Activated T-cell treated with anti-CD3 and anti-CD28 coated beads for 48 hours (primary cell): ENCODE data around the gene PAQR4.

ENCODE experiments used
- DNase-seq: peaks from one replicate; pipeline ENCODE4 v3.0.0-alpha.2; 2020; ENCODE audit warnings: low read depth

Gene PAQR4

DNA sequence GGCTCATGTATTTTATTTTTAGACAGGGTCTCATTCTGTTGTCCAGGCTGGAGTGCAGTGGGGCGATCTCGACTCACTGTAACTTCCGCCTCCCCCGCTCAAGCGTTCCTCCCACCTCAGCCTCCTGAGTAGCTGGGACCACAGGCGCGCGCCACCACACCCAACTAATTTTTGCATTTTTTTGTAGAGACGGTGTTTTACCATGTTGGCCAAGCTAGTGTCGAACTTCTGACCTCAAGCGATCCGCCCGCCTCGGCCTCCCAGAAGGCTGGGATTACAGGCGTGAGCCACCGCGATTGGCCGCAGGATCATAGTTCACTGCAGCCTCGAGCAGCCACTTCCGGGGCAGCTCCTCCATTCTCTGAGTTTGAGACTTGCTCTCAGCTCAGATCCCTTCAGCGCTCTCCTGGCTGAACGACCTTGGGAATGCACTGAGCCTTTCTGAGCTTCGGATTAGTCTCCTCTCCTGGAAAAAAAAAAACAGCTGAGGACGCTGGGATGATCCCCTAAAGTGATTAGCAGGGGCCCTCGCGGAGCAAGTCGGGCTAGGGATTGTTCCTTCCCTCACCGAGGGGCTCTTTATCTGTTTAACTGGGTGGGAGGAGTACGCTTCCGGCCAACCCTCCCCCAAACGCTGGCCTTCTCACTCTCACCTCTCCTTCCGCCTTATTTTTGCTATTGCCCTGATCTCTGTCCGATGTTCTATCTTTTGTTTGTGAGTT lies 12.2 kb downstream of the PAQR4 start:
- no peak for DNase-seq

DNA sequence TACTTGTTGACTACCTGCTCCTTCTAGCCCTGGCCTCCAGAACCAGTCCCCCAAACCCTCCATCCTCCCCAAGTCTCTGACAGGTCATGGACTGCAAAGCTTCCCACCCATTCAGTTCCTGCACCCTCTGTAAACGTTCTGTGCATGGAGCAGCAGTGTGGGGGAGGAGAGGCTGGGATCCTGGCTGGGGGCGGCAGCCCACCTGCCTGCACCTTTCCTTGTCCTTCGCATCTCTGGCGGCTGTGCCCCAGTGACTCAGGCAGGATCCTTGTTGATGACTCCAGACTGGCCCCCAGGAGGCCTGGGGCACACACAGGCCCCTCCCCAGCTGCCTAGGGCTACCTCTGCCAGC lies 12.7 kb downstream of the PAQR4 start:
- DNase-seq: no peak

DNA sequence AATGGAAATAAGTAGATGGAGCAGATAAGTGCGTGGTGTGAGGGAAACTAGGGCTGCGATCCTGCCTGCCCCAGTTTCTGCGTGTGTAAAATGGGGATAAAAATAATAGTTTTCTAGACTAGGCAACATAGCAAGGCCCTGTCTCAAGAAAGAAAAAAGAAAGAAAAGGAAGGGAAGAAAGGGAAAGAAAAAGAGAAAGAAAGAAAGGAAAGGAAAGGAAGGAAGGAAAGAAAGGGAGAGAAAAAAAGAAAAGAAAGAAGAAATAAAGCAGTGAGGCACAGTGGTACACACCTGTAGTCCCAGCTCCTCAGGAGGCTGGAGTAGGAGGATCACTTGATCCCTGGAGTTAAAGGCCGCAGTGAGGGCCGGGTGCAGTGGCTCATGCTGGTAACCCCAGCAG lies 13.3 kb downstream of the PAQR4 start:
- DNase-seq: no peak

DNA sequence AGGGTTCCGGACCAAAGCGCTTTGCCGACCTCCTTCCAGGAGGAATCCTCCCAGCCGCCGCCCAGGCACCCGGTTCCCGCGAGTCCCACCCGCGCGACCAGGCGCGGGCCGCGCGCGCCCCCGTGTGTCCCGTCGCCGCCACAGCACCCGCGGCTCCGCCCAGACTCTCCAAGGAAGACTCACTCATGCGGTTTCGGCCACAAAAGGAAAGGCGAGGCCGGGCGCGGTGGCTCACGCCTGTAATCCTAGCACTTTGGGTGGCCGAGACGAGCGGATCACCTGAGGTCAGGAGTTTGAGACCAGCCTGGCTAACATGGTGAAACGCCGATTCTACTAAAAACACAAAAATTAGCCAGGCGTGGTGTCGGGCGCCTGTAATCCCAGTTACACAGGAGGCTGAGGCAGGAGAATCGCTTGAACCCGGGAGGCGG lies 14.6 kb downstream of the PAQR4 start:
- peak; percentile 87 for DNase-seq

DNA sequence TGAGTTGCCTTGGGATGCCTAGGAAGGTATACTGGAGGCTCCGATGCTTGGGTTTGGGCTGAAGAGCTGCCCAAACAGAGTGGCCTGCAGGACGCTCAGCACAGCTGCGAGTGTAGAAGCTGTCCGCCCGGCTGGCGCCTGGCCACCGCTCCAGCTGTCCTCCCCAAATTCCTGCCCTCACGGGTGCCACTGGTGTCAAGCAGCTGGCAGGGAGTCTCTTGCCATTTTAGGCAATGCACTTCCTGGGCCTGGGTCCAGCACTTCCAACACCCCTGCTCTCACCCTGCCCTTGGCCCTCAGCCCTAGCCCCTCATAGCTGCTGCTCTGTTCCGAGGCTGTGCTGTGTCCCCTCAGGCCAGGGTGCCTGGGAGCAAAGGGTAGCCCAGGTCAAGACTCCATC lies 16.3 kb downstream of the PAQR4 start:
- no peak for DNase-seq

DNA sequence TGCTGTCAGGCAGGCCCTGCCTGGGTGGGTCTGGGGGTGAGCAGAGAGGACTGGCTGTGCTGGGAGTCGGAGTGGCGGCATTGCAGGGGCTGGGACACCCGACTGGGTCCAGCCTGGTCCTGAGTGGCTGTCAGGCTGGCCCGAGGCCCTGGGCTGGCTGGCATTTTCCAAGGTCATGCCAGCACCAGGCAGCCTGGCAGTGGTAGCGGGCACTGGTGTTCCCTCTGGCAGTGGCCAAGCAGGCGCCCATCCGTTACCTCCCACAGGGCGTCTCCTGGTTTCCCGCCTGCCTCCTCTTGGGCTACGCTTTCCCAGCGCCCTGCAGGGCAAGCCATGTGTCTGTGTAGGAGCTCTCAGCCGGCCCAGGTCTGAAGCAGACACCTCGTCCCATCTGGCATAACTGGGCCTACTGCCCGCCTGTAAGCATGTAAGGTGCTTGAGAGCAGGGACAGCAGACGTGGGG lies 16.8 kb downstream of the PAQR4 start:
- no peak for DNase-seq

DNA sequence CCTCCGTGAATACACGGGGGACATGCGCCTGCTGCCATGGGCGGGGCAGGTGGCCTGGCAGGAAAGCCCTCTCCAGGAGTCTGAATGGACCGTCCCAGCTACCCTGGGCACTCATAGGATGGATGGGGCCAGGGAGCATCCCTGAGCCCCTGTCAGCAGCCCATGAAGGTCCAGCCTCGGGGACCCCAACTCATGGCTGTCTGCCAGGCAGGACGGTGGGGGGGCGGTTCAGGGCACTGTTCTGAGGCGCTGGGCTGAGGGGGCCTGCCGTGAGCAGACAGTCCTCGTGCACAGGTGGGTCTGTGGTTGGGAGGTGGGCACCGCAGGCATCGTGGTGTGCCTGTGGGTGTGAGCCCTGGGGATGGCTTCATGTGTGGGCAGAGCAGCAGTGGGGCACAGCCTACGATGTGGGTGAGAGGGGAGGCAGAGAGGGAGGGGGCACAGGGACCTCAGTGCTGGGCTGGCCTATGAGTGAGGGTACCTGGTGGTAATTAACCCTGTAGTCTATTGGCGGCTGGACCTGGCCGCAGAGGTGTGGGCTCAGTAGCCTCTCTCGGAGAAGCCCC lies 17.6 kb downstream of the PAQR4 start:
- DNase-seq: no peak

DNA sequence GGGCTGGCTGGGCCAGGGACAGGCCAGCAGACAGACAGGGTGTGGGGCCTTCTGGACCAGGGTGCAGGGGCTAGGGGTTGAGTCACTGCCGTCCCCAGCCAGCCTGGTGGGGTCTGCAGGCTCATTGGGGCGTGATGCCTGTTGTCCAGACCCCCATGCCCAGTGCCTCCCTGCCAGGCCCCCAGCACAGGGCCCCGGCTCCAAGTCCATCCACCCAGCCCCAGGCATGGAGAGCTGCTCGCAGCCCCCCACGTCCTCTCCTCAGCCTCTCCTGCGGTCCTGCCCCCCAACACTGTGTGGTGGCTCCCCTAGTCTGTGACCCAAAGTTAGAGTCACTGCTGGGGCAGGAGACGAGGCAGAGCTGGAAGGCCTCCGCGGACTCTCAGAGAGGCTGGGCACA lies 18.1 kb downstream of the PAQR4 start:
- no peak for DNase-seq

DNA sequence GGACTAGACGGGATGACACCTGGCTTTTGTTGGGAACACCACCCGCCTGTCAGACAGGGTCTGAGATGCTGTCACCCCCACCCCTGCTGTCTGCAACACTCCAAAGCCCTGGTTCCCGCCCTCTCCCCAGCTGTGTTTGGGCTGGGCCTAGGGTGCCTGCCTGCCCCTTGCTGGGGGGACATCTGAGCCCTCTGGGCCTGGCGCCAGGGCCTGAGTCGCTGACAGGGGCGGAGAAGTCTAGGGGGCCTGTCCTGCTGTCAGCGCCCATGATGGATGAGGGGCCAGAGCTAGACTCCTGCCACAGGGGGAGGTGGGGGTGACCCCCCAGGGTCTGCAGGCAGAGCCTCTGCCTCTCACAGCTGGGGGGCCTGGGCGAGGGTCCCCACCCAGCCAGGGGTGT lies 18.7 kb downstream of the PAQR4 start:
- DNase-seq: no peak

DNA sequence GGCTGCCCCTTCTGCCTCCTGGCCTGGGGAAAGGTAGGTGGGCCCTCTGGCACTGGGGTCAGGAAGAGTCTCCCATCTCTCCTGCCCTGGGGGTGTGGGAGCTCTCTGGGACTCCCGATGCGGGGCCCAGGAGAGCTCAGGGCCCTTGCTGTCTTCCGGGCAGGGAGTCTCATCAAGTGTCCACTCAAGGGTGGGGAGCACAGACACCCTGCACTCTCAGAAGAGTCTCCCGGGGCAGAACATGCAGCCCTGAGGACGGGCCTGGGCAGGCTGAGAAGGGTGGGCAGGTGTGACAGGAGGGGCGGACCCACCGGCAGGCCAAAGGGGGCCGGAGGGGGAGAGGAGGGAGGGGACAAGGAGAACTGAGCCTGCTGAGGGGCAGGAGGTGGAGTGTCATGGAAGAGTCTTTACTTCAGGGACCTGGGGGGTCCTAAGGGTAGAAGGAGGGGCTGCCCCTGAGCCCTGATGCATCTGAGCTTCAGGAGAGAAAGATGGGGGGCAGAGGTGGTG lies 19.5 kb downstream of the PAQR4 start:
- no peak for DNase-seq

DNA sequence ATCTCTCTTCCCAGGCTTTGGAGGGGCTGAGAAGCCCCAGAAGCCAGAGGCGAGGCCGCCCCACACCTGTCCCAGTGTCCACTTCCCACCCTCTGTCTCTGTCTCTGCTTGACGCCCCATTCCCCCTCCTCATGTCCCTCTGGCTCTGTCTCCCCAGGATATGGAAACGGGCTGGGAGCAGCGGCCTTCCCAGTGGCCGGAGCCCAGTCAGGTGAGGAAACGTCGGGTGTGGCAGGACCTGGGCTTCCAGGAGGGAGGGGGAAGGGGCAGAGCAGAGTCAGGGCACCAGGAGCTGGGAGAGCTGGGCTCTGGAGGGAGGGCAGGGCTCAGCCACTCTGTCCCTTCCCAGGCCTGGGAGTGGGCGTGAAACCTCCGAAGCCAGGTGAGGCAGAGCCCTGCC lies 21.7 kb downstream of the PAQR4 start:
- no peak for DNase-seq

DNA sequence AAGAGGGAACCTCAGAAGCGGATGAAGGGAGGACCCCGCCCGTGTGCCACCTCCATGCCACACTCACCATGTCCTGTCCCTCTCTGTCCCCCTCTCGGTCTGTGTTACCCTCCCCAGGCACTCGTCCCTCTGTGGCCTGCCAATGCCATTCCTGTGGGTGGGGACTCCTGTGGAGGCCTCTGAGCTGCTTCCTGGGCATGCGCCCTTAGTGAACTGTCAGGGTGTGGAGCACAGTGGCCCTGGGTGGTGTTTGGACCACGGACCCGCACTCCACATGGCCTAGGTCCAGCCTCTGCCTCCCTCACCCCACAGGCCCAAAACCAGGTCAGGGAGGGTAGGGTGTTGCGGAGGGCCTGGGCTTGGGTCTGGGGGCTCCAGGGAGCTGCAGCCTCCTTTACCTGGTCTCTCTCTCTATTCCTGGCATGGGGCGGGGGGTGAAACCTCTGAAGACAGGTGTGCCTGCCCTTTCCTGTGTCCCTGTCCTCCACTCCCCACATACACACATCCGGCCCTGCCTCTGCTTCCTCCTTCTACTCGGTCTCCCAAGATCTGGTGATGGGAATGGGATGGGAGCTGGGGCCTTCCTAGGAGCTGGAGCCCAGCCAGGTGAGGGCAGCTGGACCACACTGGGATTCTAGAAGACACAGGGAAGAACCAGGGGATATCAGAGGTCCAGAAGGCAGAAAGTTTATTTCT lies 22.6 kb downstream of the PAQR4 start:
- DNase-seq: no peak

DNA sequence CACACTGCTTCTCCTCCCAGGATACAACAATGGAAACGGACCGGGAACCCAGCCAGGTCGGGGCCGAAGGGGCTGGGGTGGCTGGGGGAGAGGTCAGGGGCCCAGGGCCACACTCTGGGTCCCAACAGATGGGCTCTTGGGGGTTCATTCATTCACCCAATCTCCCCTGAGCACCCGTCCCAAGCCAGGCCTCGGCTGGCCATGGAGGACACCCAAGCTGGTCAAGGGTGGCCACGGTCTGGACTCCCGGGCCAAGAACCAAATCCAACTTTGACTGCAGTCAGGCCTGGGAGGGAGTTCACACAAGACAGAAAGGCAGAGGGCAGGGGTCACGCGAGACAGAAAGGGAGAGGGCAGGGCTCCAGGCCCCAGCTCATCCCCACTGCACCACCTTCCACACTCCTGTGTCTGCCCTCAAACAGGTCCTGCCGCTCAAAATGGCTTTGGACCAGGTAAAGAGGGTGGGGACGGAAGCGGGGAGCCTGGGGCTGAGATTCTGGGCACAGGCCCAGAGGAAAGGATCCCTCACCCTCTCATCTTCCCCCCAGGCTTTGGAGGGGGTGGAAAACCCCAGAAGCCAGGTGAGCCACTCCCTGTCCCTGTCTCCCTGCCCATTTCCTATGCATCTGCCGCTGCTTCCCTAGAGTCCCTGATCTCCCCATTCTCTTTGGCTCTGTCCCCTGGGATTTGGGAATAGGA lies 23.4 kb downstream of the PAQR4 start:
- no peak for DNase-seq

DNA sequence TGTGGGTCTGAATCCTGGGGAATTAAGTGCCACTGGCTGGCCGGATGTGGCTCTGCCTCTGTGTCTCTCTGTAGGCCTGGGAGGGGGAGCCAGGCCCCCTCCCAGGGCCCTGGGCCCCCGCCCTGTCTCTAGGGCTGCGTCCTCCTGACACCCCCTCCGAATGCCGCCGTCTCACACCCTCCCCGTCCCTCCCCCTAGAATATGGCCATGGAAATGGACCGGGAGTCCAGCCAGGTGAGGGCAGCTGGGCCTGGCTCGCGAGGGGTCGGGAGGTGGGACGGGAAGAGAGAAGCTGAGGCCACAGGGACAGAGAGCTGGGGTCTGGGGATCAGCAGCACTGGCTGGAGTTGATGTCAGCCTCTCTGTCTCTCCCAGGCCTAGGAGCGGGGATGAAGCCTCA lies 27.1 kb downstream of the PAQR4 start:
- DNase-seq: no peak

DNA sequence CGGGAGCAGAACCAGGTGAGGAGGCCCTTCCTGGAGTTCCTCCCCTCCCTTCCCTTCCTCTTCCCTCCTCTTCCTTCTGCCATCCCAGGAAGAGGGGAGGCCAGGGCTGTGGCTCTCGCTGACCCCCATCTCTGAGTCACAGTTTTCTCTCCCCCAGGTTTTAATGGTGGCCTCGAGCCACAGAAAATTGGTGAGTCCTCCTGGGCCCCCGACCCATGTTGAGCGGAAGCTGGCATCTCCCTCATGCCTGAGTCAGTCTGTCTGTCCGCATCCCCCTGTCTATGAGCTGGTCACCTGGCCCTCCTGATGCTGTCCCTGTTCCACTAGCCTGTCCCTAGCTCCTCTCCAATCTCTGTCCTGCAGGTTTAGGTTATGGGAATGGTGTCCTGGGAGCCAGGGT lies 30.8 kb downstream of the PAQR4 start:
- DNase-seq: no peak

DNA sequence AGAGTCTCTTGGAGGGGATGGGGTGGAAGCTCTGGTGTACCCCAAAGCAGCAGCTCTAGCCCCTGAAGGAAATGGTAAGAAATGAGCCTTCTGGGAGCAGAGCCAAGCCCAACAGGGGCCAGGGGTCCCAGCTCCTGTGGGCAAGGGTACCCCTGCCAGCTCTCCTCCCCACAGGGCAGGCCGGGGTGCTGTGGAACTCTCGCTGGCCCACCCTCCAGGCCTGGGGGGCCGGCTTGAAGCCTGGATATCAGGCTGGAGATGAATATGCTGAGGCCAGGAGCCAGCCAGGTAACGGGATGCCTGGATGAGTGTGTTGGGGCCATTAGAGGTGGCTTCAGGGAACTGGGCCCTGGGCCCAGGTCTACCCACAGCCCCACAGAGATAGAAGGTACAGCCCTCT lies 31.4 kb downstream of the PAQR4 start:
- DNase-seq: no peak

DNA sequence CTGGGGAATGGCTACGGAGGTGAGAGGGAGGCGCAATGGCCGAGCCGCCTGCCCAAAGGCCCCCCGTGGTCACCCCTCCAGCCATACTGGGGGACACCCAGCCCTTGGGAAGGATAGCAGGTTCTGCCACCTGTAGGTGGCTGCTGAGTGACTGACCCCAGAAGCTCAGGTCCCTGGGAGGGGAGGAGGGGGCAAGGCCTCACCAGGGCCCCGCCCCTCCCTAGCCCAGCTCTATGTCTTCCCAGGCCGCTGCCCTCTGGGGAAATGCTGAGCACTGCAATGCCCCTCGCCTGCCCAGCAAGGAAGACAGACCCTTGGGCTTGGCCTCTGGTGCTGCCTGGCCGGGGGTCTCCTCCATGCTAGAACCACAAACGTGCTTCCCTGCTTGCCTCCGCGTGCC lies 32.2 kb downstream of the PAQR4 start:
- DNase-seq: no peak

DNA sequence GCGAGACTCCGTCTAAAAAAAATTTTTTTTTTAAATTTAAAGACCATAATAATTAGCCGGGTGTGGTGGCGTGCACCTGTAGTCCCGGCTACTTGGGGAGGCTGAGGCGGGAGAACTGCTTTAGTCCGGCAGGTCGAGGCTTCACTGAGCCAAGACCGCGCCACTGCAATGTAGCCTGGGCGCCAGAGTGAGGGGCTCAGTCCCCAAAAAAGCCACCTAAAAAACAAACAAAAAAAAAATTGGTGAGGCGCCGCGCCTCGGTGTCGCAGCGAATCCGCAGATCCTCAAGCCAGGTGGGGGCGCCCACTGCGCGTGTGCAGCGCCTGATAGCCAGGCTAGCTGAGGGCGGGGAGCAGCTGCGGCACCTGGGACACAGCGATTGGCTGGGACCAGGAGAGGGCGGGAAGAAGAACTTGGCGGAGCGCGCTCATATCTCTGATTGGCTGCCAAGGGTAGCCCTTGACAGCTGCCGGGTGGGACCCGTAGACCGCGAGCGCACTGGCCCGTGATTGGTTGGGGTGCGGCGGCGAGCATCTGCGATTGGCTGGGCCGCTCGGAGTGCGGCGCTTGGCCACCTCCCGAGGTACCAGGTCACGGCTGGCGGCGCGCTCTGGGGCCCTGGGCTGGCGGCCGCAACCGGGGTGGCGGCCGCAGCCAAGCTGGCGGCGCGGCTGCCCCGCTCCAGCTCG lies 34.6 kb downstream of the PAQR4 start:
- peak; percentile 96 for DNase-seq

DNA sequence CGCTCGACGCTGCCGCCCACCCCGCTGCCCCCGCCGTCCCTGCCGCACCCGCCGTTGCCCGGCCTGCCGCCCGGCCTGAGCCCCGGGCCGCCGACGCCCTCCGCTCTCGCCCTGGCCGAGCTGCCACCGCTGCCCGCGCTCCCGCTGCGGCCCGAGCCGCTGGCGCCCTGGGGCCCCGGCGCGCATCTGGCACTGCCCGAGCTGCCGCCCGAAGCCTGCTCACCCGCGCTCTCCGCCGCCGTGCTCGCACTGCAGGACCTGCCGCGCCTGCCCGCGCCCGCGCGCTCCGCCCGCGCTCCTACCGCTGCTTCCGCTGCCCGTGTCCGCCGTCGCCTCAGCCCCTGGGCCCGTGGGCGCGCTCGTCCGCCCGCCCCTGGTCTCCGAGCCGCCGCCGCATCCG lies 35.2 kb downstream of the PAQR4 start:
- no peak for DNase-seq

DNA sequence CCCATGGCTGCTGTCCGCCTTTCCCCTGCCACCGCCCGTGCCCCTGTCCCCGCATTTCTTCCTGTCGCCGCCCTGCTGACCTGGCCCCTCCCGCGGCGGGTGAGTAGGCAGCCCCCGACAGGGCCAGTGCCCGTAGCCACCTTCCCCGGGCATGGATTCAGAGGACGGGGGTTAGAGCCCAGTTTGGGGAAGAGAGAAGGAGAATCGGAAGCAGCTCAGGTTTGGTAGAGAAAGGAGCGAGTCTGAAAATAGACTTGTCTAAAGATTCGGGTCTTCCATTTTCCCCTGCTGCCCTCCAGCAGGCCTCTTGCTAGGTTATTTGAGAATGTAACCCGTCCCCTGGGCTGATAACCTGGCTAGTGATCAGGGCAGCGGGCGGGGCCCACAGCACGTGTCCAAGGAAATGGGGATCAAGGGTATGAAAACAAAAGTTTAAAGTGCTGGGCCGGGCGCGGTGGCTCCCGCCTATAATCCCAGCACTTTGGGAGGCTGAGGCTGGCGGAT lies 35.7 kb downstream of the PAQR4 start:
- DNase-seq: no peak

DNA sequence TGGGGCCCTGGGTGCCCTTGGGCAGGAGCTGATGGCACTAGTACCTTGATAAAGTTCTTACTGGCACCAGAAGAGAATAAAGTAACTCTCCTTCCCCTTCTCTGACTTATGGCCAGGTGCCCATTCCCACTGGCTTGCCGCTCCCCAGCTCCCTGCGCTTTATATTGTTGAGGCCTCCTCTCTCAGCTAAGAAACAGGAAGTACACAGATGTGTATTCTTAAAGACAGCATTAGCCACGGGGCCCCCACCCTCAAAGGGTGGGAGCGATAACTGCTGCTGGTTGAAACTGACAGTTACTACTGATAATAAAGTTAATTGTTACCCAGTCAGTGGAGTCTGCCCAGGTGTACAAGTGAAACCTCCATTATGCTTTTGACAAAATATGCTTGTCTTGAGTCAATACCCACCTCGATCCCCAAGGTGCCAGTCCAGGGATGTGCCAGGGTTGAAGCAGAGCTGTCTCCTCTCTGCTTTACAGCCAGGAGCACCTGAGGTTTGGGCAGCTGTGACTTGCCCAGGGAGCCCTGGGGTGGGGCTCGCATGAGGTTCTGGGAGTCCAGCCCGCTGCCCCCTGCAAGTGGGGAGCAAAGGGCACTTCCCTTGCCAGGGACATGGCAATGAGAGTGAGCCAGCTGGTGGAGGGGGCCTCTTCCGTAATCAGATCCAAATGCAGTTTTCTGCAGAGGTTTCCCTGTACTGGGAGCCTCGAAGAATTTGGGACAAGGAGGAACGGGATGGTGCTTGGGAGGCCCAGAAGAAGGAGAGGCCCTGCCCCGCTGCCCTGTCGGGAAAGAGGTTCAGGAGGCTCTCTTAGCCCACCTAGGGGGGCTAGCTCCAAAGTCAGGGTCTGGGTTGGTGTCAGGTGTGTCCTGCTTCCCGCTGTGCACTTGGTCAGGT lies 38.2 kb downstream of the PAQR4 start:
- DNase-seq: no peak
